KG1 (cell line): ENCODE results near the gene CSNK1G2.

Experiments used
- DNase-seq: peaks from one replicate; lab custom pipeline; 2025; lab: John Stamatoyannopoulos, UW

The CSNK1G2 gene

DNA sequence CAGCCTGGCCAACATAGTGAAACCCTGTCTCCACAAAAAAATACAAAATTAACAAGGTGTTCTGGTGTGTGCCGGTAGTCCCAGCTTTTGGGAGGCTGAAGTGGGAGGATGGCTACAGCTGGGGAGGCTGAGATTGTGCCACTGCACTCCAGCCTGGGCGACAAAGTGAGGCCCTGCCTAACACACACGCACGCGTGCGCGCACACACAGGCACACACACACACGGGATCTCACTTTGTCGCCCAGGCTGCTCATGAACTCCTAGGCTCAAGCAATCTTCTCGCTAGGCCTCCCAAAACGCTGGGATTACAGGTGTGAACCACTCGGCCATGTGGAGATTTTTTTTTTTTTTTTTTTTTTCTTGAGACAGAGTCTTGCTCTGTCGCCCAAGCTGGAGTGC is 77.8 kb downstream of the CSNK1G2 start:
- DNase-seq, result no peak

- no peak for DNase-seq
These were observed 80.6 kb downstream of the CSNK1G2 start for GRCh38 chr19:2021453-2022140.

DNA sequence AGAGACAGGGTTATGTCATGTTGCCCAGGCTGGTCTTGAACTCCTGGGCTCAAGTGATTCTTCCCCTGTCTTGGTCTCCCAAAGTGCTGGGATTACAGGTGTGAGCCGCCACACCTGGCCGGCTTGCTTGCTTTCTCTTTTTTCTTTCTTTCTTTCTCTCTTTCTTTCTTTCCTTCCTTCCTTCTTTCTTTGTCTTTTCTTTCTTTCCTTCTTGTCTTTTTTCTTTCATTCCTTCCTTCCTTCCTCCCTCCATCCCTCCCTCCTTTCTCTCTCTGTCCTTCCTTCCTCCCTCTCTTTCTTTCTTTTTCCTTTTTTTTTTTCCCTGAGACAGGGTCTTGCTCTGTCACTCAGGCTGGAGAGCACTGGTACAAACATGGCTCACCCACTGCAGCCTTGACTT is 81.3 kb downstream of the CSNK1G2 start:
- no peak for DNase-seq

- no peak for DNase-seq
These were observed 85.8 kb downstream of the CSNK1G2 start for GRCh38 chr19:2026770-2027169.

DNA sequence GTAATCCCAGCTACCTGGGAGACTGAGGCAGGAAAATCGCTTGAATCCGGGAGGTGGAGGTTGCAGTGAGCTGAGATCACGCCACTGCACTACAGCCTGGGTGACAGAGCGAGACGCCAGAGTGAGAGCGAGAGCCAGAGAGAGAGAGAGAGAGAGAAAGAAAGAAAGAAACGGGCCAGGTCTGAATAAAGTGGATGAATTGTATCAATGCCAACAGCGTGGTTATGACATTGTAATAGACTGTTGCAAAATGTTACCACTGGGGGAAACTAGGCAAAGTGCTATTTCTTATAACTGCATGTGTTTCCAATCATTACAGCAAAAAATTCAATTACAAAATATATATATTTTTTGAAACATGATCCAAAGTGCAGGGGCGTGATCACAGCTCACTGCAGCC is 86.4 kb downstream of the CSNK1G2 start:
- no peak for DNase-seq
